ENCODE data around the gene QRSL1.

- TF ChIP-seq CTCF (IDR thresholded peaks at IDR 0.05 in 2 of 3, conservative IDR thresholded peaks at IDR 0.05 in 1 of 3; ENCODE audit: control insufficient read depth in 2 of 3, extremely low read depth in 1 of 3, insufficient read depth in 1 of 3, low read depth in 3 of 3, low read length in 3 of 3) (no peak), FOXK2 (IDR thresholded peaks at IDR 0.05) (no peak), LARP7 (IDR thresholded peaks at IDR 0.05) (no peak)
These were observed 29.0 kb upstream of the QRSL1 start for GRCh38 chr6:106600329-106600728.

Measured in GM12878 (cell line).